Stimulated activated CD8-positive, alpha-beta memory T cell treated with anti-CD3 and anti-CD28 coated beads, Interleukin-7, amount 100 ng/mL, for 24 hours (primary cell): ENCODE measurements around the gene IFT122.

ENCODE experiments used
- DNase-seq: peaks from one replicate; pipeline ENCODE4 v3.0.0-alpha.2; 2020; ENCODE audit warnings: low read depth

Gene IFT122

GRCh38 chr3:129416415-129416814 is 23.6 kb upstream of the IFT122 start:
- DNase-seq = no peak

GRCh38 chr3:129417326-129417725 is 22.7 kb upstream of the IFT122 start:
- DNase-seq = no peak

GRCh38 chr3:129418041-129418973 is 21.7 kb upstream of the IFT122 start:
- no peak for DNase-seq

GRCh38 chr3:129419476-129419875 is 20.5 kb upstream of the IFT122 start:
- DNase-seq = no peak

GRCh38 chr3:129421236-129421883 is 18.7 kb upstream of the IFT122 start:
- DNase-seq = no peak

GRCh38 chr3:129421988-129422745 is 17.9 kb upstream of the IFT122 start:
- DNase-seq = no peak

GRCh38 chr3:129422897-129423296 is 17.1 kb upstream of the IFT122 start:
- DNase-seq = no peak

- no peak for DNase-seq
Observed at GRCh38 chr3:129424185-129424841, 15.7 kb upstream of the IFT122 start.

GRCh38 chr3:129425213-129425612 is 14.8 kb upstream of the IFT122 start:
- DNase-seq = no peak

GRCh38 chr3:129425619-129426018 is 14.4 kb upstream of the IFT122 start:
- DNase-seq = no peak

- DNase-seq = no peak
Observed at GRCh38 chr3:129428007-129428375, 12.0 kb upstream of the IFT122 start.

GRCh38 chr3:129428376-129429079 is 11.5 kb upstream of the IFT122 start, which contains the start of gene EFCAB12:
Gene EFCAB12, minus strand, starts transcription at chr3:129428636. Its CDS starts 148 bp downstream, at chr3:129428488.
- peak; percentile 78 for DNase-seq

GRCh38 chr3:129429080-129429451 is 11.0 kb upstream of the IFT122 start:
- DNase-seq = no peak

- no peak for DNase-seq
Observed at GRCh38 chr3:129429602-129430001, 10.4 kb upstream of the IFT122 start.

GRCh38 chr3:129432036-129432435 is 8.0 kb upstream of the IFT122 start:
- DNase-seq = no peak

- DNase-seq = no peak
Observed at GRCh38 chr3:129432671-129433070, 7.4 kb upstream of the IFT122 start.

- no peak for DNase-seq
Observed at GRCh38 chr3:129433565-129433964, 6.5 kb upstream of the IFT122 start.

GRCh38 chr3:129434140-129434539 is 5.9 kb upstream of the IFT122 start:
- no peak for DNase-seq

GRCh38 chr3:129435367-129435766 is 4.7 kb upstream of the IFT122 start:
- no peak for DNase-seq

- peak; percentile 25 for DNase-seq
Observed at GRCh38 chr3:129439226-129439816, 703 bp upstream of the IFT122 start.

- DNase-seq = no peak
Observed at GRCh38 chr3:129440618-129441190, 680 bp downstream of the IFT122 start.
